Peyer's patch (tissue), 4 donors: Measurements from ENCODE around the gene TCEAL9. TPM values are rescaled to one million over a fixed set of nuclear protein-coding genes. Genes with fewer than 3 reads are reported as not detected.

Source experiments
- DNase-seq, 3 donors: peaks; one replicate each; pipeline ENCODE4 v3.0.0-alpha.2; 2017 to 2019
- H3K27ac ChIP-seq, 4 donors: fragments of 200-600 bp; sonication (generic); one replicate each; pipeline ENCODE4 v1.5.1; 2016 to 2019
- H3K27me3 ChIP-seq, 2 donors: fragments of 200-600 bp; sonication (generic); one replicate each; pipeline ENCODE4 v1.5.1; 2019
- H3K36me3 ChIP-seq, 3 donors: fragments of 200-600 bp; sonication (generic); one replicate each; pipeline ENCODE4 v1.5.1; 2016 to 2019
- H3K4me1 ChIP-seq, 4 donors: fragments of 200-600 bp; sonication (generic); one replicate each; pipeline ENCODE4 v1.5.1; 2016 to 2019
- H3K4me3 ChIP-seq, 4 donors: fragments of 200-600 bp; sonication (generic); 1 replicate in 3 of 4; 2 replicates in 1 of 4; pipeline ENCODE4 v1.5.1; 2016 to 2019; ENCODE audit warnings: mild to moderate bottlenecking in 1 of 4
- H3K9me3 ChIP-seq, 4 donors: fragments of 200-600 bp; sonication (generic); one replicate each; pipeline ENCODE4 v1.5.1; 2016 to 2019; ENCODE audit warnings: mild to moderate bottlenecking in 1 of 4
- CTCF ChIP-seq, 6 experiments: fragments of 450-650 bp in 4 of 6; fragments of 200-600 bp in 2 of 6; sonication (generic) in 1 of 6; IDR thresholded peaks; one replicate each; pipeline ENCODE4 v1.5.1; 2017 to 2019; ENCODE audit warnings: antibody characterized with exemption in 6 of 6, mild to moderate bottlenecking in 3 of 6, moderate library complexity in 1 of 6
- POLR2A ChIP-seq, 2 donors: fragments of 450-650 bp; IDR thresholded peaks; one replicate each; pipeline ENCODE4 v1.5.1; 2017; ENCODE audit warnings: antibody characterized with exemption in 2 of 2, mild to moderate bottlenecking in 2 of 2, moderate library complexity in 2 of 2
- small RNA-seq, 2 donors: library from RNA; depleted of rRNA; stranded (forward); fragments of <200 nt; gene quantifications; one replicate each; pipeline ENCODE3, GENCODE V24; 2016
- total RNA-seq, 4 donors: library from RNA; depleted of rRNA; stranded (reverse); fragments of >200 nt; gene quantifications; one replicate each; pipeline ENCODE4 v1.1.0, GENCODE V29; 2016

The TCEAL9 gene
- total RNA-seq, 4 donors from 2014 or later, result 4.2 to 33.0 (median 9.7) TPM

- no peak for TF ChIP-seq CTCF (IDR thresholded peaks at IDR 0.05)
- no peak for TF ChIP-seq POLR2A (IDR thresholded peaks at IDR 0.05)
- no peak overlapping the region for H3K27ac ChIP-seq
- H3K27me3 ChIP-seq, result no peaks in the 10 kb centered on the region
- no peaks in the 10 kb centered on the region for H3K36me3 ChIP-seq
- DNase-seq, result no peak
- H3K4me1 ChIP-seq, result no peaks in the 10 kb centered on the region
- H3K4me3 ChIP-seq, result no peak overlapping the region
- no peaks in the 10 kb centered on the region for H3K9me3 ChIP-seq
Observed at GRCh38 chrX:103407776-103408175, 51.5 kb downstream of the TCEAL9 start.

Small RNAs within 50 kb of the gene (small RNA-seq; reads per million reads assigned to genes)
- gene Z92846.1, result 0 reads per million in 2 donors

Other genes with a start within 250 kb of the TCEAL9 start
- 10 to 100 TPM in 2 of 4 donors, 1 to 10 TPM in 2; 4.4 to 16.5 (median 10.2) TPM for gene BEX4, start 141.4 kb upstream of the TCEAL9 start, total RNA-seq
- 10 to 100 TPM; 14.7 to 74.3 (median 22.9) TPM for gene TCEAL8, start 101.4 kb upstream of the TCEAL9 start, total RNA-seq
- gene TCEAL5, start 79.8 kb upstream of the TCEAL9 start, total RNA-seq, result not detected
- gene BEX2, start 45.5 kb upstream of the TCEAL9 start, total RNA-seq, result 1 to 10 TPM in 3 of 4 donors, not detected in 1; 1.8 to 7.1 (median 4.4) TPM
- 1 to 10 TPM; 1.1 to 5.8 (median 2.1) TPM for gene TCEAL7, start 26.3 kb upstream of the TCEAL9 start, total RNA-seq
- 100 to 1,000 TPM in 1 of 4 donors, 10 to 100 TPM in 2, 1 to 10 TPM in 1; 9.1 to 102 (median 17.9) TPM for gene BEX3, start 20.0 kb downstream of the TCEAL9 start, total RNA-seq
- gene RAB40A, start 163.0 kb downstream of the TCEAL9 start, total RNA-seq, result under 1 TPM in 1 of 4 donors, not detected in 3; 0.70 TPM
- gene TCEAL4, start 229.0 kb downstream of the TCEAL9 start, total RNA-seq, result 10 to 100 TPM; 11.5 to 94.9 (median 18.8) TPM